H1 (cell line): ENCODE data around the gene U2SURP. TPM values are rescaled to one million over a fixed set of nuclear protein-coding genes. Genes with fewer than 3 reads are reported as not detected.

Experiments used
- CTCF ChIA-PET: fragments of 300-600 bp; sonication (Branson Sonifier 250); formaldehyde crosslinking; loops from one replicate; lab custom pipeline; 2021; ENCODE audit not compliant: partially characterized antibody; lab: Charles Lee
- POLR2A ChIA-PET: fragments of 300-600 bp; sonication (Branson Sonifier 250); formaldehyde crosslinking; loops from one replicate; lab custom pipeline; 2021; ENCODE audit warnings: inconsistent platforms; ENCODE audit not compliant: partially characterized antibody; lab: Charles Lee
- DNase-seq, 2 experiments: peaks; one replicate each; pipeline versions ENCODE4 v3.0.0 to v3.0.0-alpha.2; 2010 to 2022; ENCODE audit warnings: low spot score in 2 of 2, low read depth in 1 of 2, mixed read lengths in 1 of 2
- FAIRE-seq: peaks from 2 replicates; lab custom pipeline; 2011; peaks lifted over from hg19 to GRCh38; lab: Jason Lieb, UNC
- H2AFZ ChIP-seq: 2 replicates; pipeline ENCODE4 v1.8.1; 2012; ENCODE audit warnings: low read length, inconsistent platforms
- H2AK5ac ChIP-seq: 2 replicates; pipeline ENCODE4 v1.6.1; 2013; ENCODE audit warnings: low read depth, low read length
- H2BK120ac ChIP-seq: replicated peaks from 2 replicates; pipeline ENCODE3; 2013; ENCODE audit warnings: low read depth, low read length, inconsistent platforms
- H2BK12ac ChIP-seq: 2 replicates; pipeline ENCODE4 v1.6.1; 2013; ENCODE audit warnings: low read depth, low read length
- H2BK15ac ChIP-seq: 2 replicates; pipeline ENCODE4 v1.6.1; 2013; ENCODE audit warnings: low read length
- H2BK20ac ChIP-seq: 2 replicates; pipeline ENCODE4 v1.6.1; 2013; ENCODE audit warnings: low read length
- H2BK5ac ChIP-seq: 2 replicates; pipeline ENCODE4 v1.6.1; 2013; ENCODE audit warnings: low read depth, low read length
- H3K14ac ChIP-seq: 2 replicates; pipeline ENCODE4 v1.6.1; 2013; ENCODE audit warnings: inconsistent platforms; ENCODE audit not compliant: insufficient read length
- H3K18ac ChIP-seq: 2 replicates; pipeline ENCODE4 v1.6.1; 2013; ENCODE audit warnings: low read length; ENCODE audit errors: extremely low read depth
- H3K23ac ChIP-seq: 2 replicates; pipeline ENCODE4 v1.6.1; 2013; ENCODE audit warnings: inconsistent platforms; ENCODE audit not compliant: insufficient read length
- H3K23me2 ChIP-seq: 2 replicates; pipeline ENCODE4 v1.6.1; 2013; ENCODE audit warnings: low read depth, low read length
- H3K27ac ChIP-seq: 2 replicates; pipeline ENCODE4 v1.6.1; 2011; ENCODE audit warnings: low read depth, low read length, inconsistent platforms
- H3K27me3 ChIP-seq, 4 experiments: replicated peaks in 1 of 4; 1 replicate in 1 of 4; 2 replicates in 3 of 4; pipeline versions ENCODE4 v1.6.1 to v1.8.1; 2011 to 2013; ENCODE audit warnings: low read length in 3 of 4, mild to moderate bottlenecking in 3 of 4, inconsistent platforms in 2 of 4, mixed read lengths in 2 of 4, moderate library complexity in 1 of 4; ENCODE audit not compliant: control insufficient read depth in 3 of 4, insufficient read depth in 3 of 4; ENCODE audit errors: extremely low read depth in 1 of 4
- H3K36me3 ChIP-seq, 4 experiments: 2 replicates each; pipeline versions ENCODE4 v1.6.1 to v1.8.1; 2011 to 2013; ENCODE audit warnings: mild to moderate bottlenecking in 4 of 4, low read length in 3 of 4, moderate library complexity in 2 of 4, control low read depth in 1 of 4, inconsistent platforms in 1 of 4; ENCODE audit not compliant: insufficient read depth in 4 of 4, control insufficient read depth in 2 of 4
- H3K4ac ChIP-seq: replicated peaks from 2 replicates; pipeline ENCODE3; 2013; ENCODE audit warnings: low read length, low read depth, mixed read lengths, inconsistent platforms; ENCODE audit not compliant: insufficient read length
- H3K4me1 ChIP-seq, 4 experiments: replicated peaks in 1 of 4; 1 replicate in 1 of 4; 2 replicates in 3 of 4; pipeline versions ENCODE4 v1.6.1 to v1.8.1; 2011 to 2013; ENCODE audit warnings: low read length in 3 of 4, inconsistent platforms in 2 of 4, mixed read lengths in 1 of 4; ENCODE audit not compliant: insufficient read depth in 4 of 4, control insufficient read depth in 3 of 4
- H3K4me2 ChIP-seq, 2 experiments: 2 replicates each; pipeline versions ENCODE4 v1.6.1 to v1.8.1; 2011 to 2013; ENCODE audit warnings: low read depth in 2 of 2, low read length in 2 of 2, control low read depth in 1 of 2, inconsistent platforms in 1 of 2, mild to moderate bottlenecking in 1 of 2; ENCODE audit not compliant: insufficient read depth in 1 of 2
- H3K4me3 ChIP-seq, 4 experiments: fragments of 200-600, 300-600 bp in 1 of 4; sonication (generic), shearing (Covaris generic), sonication (Bioruptor Twin) in 1 of 4; 2 replicates each; pipeline versions ENCODE4 v1.5.1 to v1.8.1; 2011 to 2016; ENCODE audit warnings: low read length in 4 of 4, low read depth in 3 of 4, control low read depth in 2 of 4, inconsistent platforms in 2 of 4, mild to moderate bottlenecking in 2 of 4, mixed read lengths in 1 of 4, moderate library complexity in 1 of 4; ENCODE audit not compliant: insufficient read depth in 2 of 4; ENCODE audit errors: extremely low read depth in 1 of 4
- H3K56ac ChIP-seq: replicated peaks from 2 replicates; pipeline ENCODE3; 2013; ENCODE audit warnings: low read depth, mild to moderate bottlenecking, mixed read lengths, low read length, inconsistent platforms; ENCODE audit not compliant: insufficient read length
- H3K79me1 ChIP-seq: 2 replicates; pipeline ENCODE4 v1.6.1; 2013; ENCODE audit warnings: low read depth, low read length, control low read depth
- H3K79me2 ChIP-seq, 2 experiments: 2 replicates each; pipeline versions ENCODE4 v1.6.1 to v1.8.1; 2012 to 2013; ENCODE audit warnings: low read length in 2 of 2, mild to moderate bottlenecking in 2 of 2, inconsistent platforms in 1 of 2; ENCODE audit not compliant: insufficient read depth in 2 of 2, control insufficient read depth in 1 of 2
- H3K9ac ChIP-seq, 4 experiments: replicated peaks in 1 of 4; 1 replicate in 1 of 4; 2 replicates in 3 of 4; pipeline versions ENCODE4 v1.6.1 to v1.8.1; 2011 to 2013; ENCODE audit warnings: low read depth in 3 of 4, low read length in 3 of 4, control low read depth in 2 of 4, mild to moderate bottlenecking in 2 of 4, moderate library complexity in 2 of 4, inconsistent platforms in 1 of 4; ENCODE audit errors: extremely low read depth in 1 of 4
- H3K9me3 ChIP-seq, 2 experiments: 2 replicates each; pipeline versions ENCODE4 v1.6.1 to v1.8.1; 2012 to 2013; ENCODE audit warnings: mild to moderate bottlenecking in 2 of 2, moderate library complexity in 2 of 2, control low read depth in 1 of 2, inconsistent platforms in 1 of 2, low read depth in 1 of 2, low read length in 1 of 2, mixed read lengths in 1 of 2; ENCODE audit not compliant: insufficient read depth in 2 of 2
- H4K20me1 ChIP-seq, 2 experiments: replicated peaks in 1 of 2; 2 replicates each; pipeline versions ENCODE3 to v1.8.1; 2011 to 2013; ENCODE audit warnings: inconsistent platforms in 2 of 2, low read length in 2 of 2, mild to moderate bottlenecking in 1 of 2; ENCODE audit not compliant: insufficient read depth in 2 of 2, control insufficient read depth in 1 of 2
- H4K5ac ChIP-seq: 2 replicates; pipeline ENCODE4 v1.6.1; 2013; ENCODE audit warnings: low read length, low read depth, mixed read lengths, inconsistent platforms; ENCODE audit not compliant: insufficient read length
- H4K8ac ChIP-seq: 2 replicates; pipeline ENCODE4 v1.8.0; 2013; ENCODE audit warnings: mild to moderate bottlenecking, moderate library complexity, low read length, inconsistent platforms; ENCODE audit not compliant: insufficient read depth; ENCODE audit errors: extremely low read depth
- H4K91ac ChIP-seq: replicated peaks from 2 replicates; pipeline ENCODE3; 2013; ENCODE audit warnings: low read length, mixed read lengths, inconsistent platforms; ENCODE audit not compliant: insufficient read length
- BRCA1 ChIP-seq: IDR thresholded peaks from 2 replicates; pipeline ENCODE4 v1.6.1; 2012; ENCODE audit warnings: low read depth, low read length, improper control_type of control experiment
- CREB1 ChIP-seq: IDR thresholded peaks from 2 replicates; pipeline ENCODE4 v1.6.1; 2012; ENCODE audit warnings: inconsistent platforms
- KDM1A ChIP-seq: fragments of 200-600, 300-600 bp; sonication (generic); IDR thresholded peaks from 2 replicates; pipeline ENCODE4 v1.7.1; 2016; ENCODE audit warnings: mild to moderate bottlenecking, low read length, borderline replicate concordance
- MAX ChIP-seq: IDR thresholded peaks from 2 replicates; pipeline ENCODE4 v1.6.1; 2012; ENCODE audit warnings: inconsistent platforms
- RAD21 ChIP-seq, 2 experiments: IDR thresholded peaks in 1 of 2; conservative IDR thresholded peaks in 1 of 2; 2 replicates each; pipeline ENCODE4 v1.6.1; 2011; ENCODE audit warnings: low read depth in 2 of 2, low read length in 2 of 2, improper control_type of control experiment in 1 of 2, inconsistent platforms in 1 of 2, mild to moderate bottlenecking in 1 of 2, moderate library complexity in 1 of 2
- RFX5 ChIP-seq: IDR thresholded peaks from 2 replicates; pipeline ENCODE4 v1.6.1; 2011; ENCODE audit warnings: low read depth, low read length, improper control_type of control experiment, borderline replicate concordance
- SIRT6 ChIP-seq: IDR thresholded peaks from one replicate; pipeline ENCODE4 v1.7.1; 2012; ENCODE audit warnings: low read length, inconsistent platforms
- SP2 ChIP-seq: IDR thresholded peaks from 2 replicates; pipeline ENCODE4 v1.6.1; 2012; ENCODE audit warnings: mild to moderate bottlenecking, low read length, inconsistent platforms
- SP4 ChIP-seq: IDR thresholded peaks from 2 replicates; pipeline ENCODE4 v1.6.1; 2012; ENCODE audit warnings: low read length, inconsistent platforms
- TAF1 ChIP-seq: IDR thresholded peaks from 2 replicates; pipeline ENCODE4 v1.6.1; 2011; ENCODE audit warnings: mild to moderate bottlenecking, low read depth, low read length
- TAF7 ChIP-seq: optimal IDR thresholded peaks from 2 replicates; pipeline ENCODE3; 2011; ENCODE audit warnings: low read depth, mild to moderate bottlenecking, inconsistent platforms, low read length, moderate library complexity, borderline replicate concordance
- TEAD4 ChIP-seq: IDR thresholded peaks from 2 replicates; pipeline ENCODE4 v1.6.1; 2012; ENCODE audit warnings: low read depth, low read length, inconsistent platforms, mixed read lengths
- ZNF274 ChIP-seq: IDR thresholded peaks from 2 replicates; pipeline ENCODE4 v1.7.0; 2012; ENCODE audit warnings: low read length, borderline replicate concordance; ENCODE audit errors: extremely low read depth
- polyA plus RNA-seq, 7 experiments: library from polyadenylated mRNA; depleted of rRNA in 3 of 7; stranded (reverse) in 5 of 7; unstranded in 2 of 7; fragments of >200 nt in 5 of 7; fragments of 200-250 nt in 2 of 7; gene quantifications; 1 replicate in 5 of 7; 2 replicates in 1 of 7; 4 replicates in 1 of 7; pipeline versions ENCODE4 v1.2.1 to v1.2.3, GENCODE V29; 2011 to 2013; ENCODE audit warnings: missing spikeins in 2 of 7, mixed read lengths in 2 of 7
- total RNA-seq: library from RNA; stranded (reverse); fragmentation: NEBNext Ultra II Directional; extraction: Animal tissue kit (Norgen Biotek cat#: 25700); gene quantifications from 2 replicates; pipeline ENCODE4 v1.2.1, GENCODE V29; 2021

The U2SURP gene
- total and polyA plus RNA-seq, 2 of the 8 experiments (the other 6 are each of a cell fraction or from before 2014, with no cell fraction given): 22.2 to 167 TPM

GRCh38 chr3:143014921-143015320, 13.6 kb downstream of the U2SURP start:
- peaks cover 12 to 63% (median 33%) of the 10 kb centered on the region in 4 experiments; a peak in 7 of 8 replicates for H3K36me3 ChIP-seq
- ChIA-PET CTCF (interaction anchor here (1.3 to 2.1 kb wide), 4 partner anchors 13 to 25 kb away, joined by 3 to 12 read pairs (median 7); partner anchors contain the start of gene U2SURP), POLR2A (no interaction called here)
- no peak overlapping the region for H2AFZ ChIP-seq
- no peaks in the 10 kb centered on the region for H3K79me1 ChIP-seq
- H3K27ac ChIP-seq: no peak overlapping the region
- peaks cover 4 to 7% of the 10 kb centered on the region in 2 experiments for H4K20me1 ChIP-seq
- no peaks in the 10 kb centered on the region for H3K27me3 ChIP-seq
- no peak for FAIRE-seq
- H3K23ac ChIP-seq: no peak overlapping the region
- no peak overlapping the region for H2BK20ac ChIP-seq
- H4K5ac ChIP-seq: no peak overlapping the region
- H3K4me3 ChIP-seq: no peak overlapping the region
- H3K23me2 ChIP-seq: no peaks in the 10 kb centered on the region
- H3K4me2 ChIP-seq: no peak overlapping the region
- no peak overlapping the region for H2BK120ac ChIP-seq
- no peak overlapping the region for H3K4ac ChIP-seq
- no peak overlapping the region for H2AK5ac ChIP-seq
- H3K9me3 ChIP-seq: no peaks in the 10 kb centered on the region
- no peak overlapping the region for H4K91ac ChIP-seq
- no peak overlapping the region for H4K8ac ChIP-seq
- no peak overlapping the region for H2BK12ac ChIP-seq
- H3K9ac ChIP-seq: no peak overlapping the region
- no peak overlapping the region for H3K56ac ChIP-seq
- TF ChIP-seq CREB1 (no peak), RAD21 (IDR thresholded peaks at IDR 0.05 in 1 of 2, conservative IDR thresholded peaks at IDR 0.05 in 1 of 2; ENCODE audit: low read depth in 2 of 2, low read length in 2 of 2) (no peak), MAX (no peak), TAF7 (no peak), TAF1 (no peak), SP4 (no peak), KDM1A (no peak), BRCA1 (no peak), SIRT6 (no peak), ZNF274 (no peak), SP2 (no peak), RFX5 (no peak), TEAD4 (no peak)
- TF ChIP-seq, all 59 proteins: peak for 0
- Histone ChIP-seq H3K79me2 (peaks cover 5 to 66% of the 10 kb centered on the region in 2 experiments), H3K4me1 (no peaks in the 10 kb centered on the region), H2BK5ac (no peak overlapping the region), H2BK15ac (no peak overlapping the region), H3K14ac (no peak overlapping the region), H3K18ac (no peak overlapping the region)
- no peak for DNase-seq
